ENCODE results near the gene DYNC1I1. TPM values are rescaled to one million over a fixed set of nuclear protein-coding genes. Genes with fewer than 3 reads are reported as not detected.

Gene DYNC1I1
- total and polyA plus RNA-seq, 2 of the 13 experiments (the other 11 are each of a cell fraction or from before 2014, with no cell fraction given), result not detected

- no peak for TF ChIP-seq TRIM24 (CRISPR knock-in tag; IDR thresholded peaks at IDR 0.05)
These were observed 33.6 kb downstream of the DYNC1I1 start (continued) for GRCh38 chr7:95805909-95806308.

GRCh38 chr7:95808396-95808795 is 36.0 kb downstream of the DYNC1I1 start:
- ATAC-seq (no peak), FAIRE-seq (no peak), DNase-seq (ENCODE audit: low spot score) (no peak)
- Histone ChIP-seq H2AFZ (ENCODE audit: low read length) (no peak overlapping the region), H3K4me1 (ENCODE audit: insufficient read depth, low read length) (no peaks in the 10 kb centered on the region), H3K79me2 (ENCODE audit: insufficient read depth, low read length) (no peaks in the 10 kb centered on the region), H3K4me3 (replicated peaks in 1 of 3; ENCODE audit: insufficient read depth in 1 of 3, low read depth in 2 of 3, low read length in 3 of 3) (no peak overlapping the region), H4K20me1 (ENCODE audit: insufficient read depth, low read length) (no peaks in the 10 kb centered on the region), H3K27me3 (ENCODE audit: control insufficient read depth in 1 of 2, insufficient read depth in 2 of 2, low read length in 2 of 2) (no peaks in the 10 kb centered on the region), H3K4me2 (ENCODE audit: low read depth, low read length) (no peak overlapping the region), H3K9ac (ENCODE audit: insufficient read depth, low read depth, low read length) (no peak overlapping the region), H3K9me3 (ENCODE audit: low read length) (no peaks in the 10 kb centered on the region), H3K36me3 (replicated peaks in 1 of 2; ENCODE audit: control insufficient read depth in 1 of 2, insufficient read depth in 2 of 2, low read length in 2 of 2) (no peaks in the 10 kb centered on the region), H3K27ac (ENCODE audit: extremely low read length, insufficient read depth, low read length) (no peak overlapping the region)
- in situ Hi-C loops (cut with HindIII; ENCODE audit: extremely low pct_ligation_motif_present, low pct_unique_long_range_greater_than_20kb) (no loop called here), intact Hi-C loops (cut with micrococcal nuclease; ENCODE audit: unreplicated experiment) (no loop called here)
- WGBS (ENCODE audit: low lambda C conversion rate), result 0% methylated on average over 2 of the region's 2 CpGs
- BruUV-seq (replicated peaks), result no TSS peak
- POLR2A ChIA-PET, result no interaction called here
- CTCF ChIA-PET (ENCODE audit: low intra/inter-chr PET ratio, low total read pairs), result no interaction called here
- no peak for TF ChIP-seq HDAC2 (CRISPR knock-in tag; IDR thresholded peaks at IDR 0.05)
- no peak for TF ChIP-seq ZBTB49 (CRISPR knock-in tag; IDR thresholded peaks at IDR 0.05; ENCODE audit: borderline replicate concordance)
- no peak for TF ChIP-seq RFX5 (IDR thresholded peaks at IDR 0.05; ENCODE audit: low read depth, low read length)
- no peak for TF ChIP-seq ZNF550 (CRISPR knock-in tag; IDR thresholded peaks at IDR 0.05; ENCODE audit: borderline replicate concordance)
- no peak for TF ChIP-seq NONO (IDR thresholded peaks at IDR 0.05)
- TF ChIP-seq NONO (CRISPR knock-in tag; conservative IDR thresholded peaks at IDR 0.05), result no peak
- TF ChIP-seq ZNF180 (CRISPR knock-in tag; IDR thresholded peaks at IDR 0.05; ENCODE audit: borderline replicate concordance, low read depth), result no peak
- TF ChIP-seq, protein P1, sequence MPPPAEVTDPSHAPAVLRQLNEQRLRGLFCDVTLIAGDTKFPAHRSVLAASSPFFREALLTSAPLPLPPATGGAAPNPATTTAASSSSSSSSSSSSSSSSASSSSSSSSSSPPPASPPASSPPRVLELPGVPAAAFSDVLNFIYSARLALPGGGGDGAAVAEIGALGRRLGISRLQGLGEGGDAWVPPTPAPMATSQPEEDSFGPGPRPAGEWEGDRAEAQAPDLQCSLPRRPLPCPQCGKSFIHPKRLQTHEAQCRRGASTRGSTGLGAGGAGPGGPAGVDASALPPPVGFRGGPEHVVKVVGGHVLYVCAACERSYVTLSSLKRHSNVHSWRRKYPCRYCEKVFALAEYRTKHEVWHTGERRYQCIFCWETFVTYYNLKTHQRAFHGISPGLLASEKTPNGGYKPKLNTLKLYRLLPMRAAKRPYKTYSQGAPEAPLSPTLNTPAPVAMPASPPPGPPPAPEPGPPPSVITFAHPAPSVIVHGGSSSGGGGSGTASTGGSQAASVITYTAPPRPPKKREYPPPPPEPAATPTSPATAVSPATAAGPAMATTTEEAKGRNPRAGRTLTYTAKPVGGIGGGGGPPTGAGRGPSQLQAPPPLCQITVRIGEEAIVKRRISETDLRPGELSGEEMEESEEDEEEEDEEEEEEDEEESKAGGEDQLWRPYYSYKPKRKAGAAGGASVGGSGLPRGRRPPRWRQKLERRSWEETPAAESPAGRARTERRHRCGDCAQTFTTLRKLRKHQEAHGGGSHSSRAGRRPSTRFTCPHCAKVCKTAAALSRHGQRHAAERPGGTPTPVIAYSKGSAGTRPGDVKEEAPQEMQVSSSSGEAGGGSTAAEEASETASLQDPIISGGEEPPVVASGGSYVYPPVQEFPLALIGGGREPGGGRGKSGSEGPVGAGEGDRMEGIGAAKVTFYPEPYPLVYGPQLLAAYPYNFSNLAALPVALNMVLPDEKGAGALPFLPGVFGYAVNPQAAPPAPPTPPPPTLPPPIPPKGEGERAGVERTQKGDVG (CRISPR knock-in tag; IDR thresholded peaks at IDR 0.05; ENCODE audit: borderline replicate concordance), result no peak
- no peak for TF ChIP-seq SMARCE1 (IDR thresholded peaks at IDR 0.05; ENCODE audit: borderline replicate concordance)
- TF ChIP-seq ZNF747 (CRISPR knock-in tag; IDR thresholded peaks at IDR 0.05; ENCODE audit: borderline replicate concordance), result no peak
- TF ChIP-seq ZNF704 (CRISPR knock-in tag; IDR thresholded peaks at IDR 0.05; ENCODE audit: borderline replicate concordance), result no peak
- TF ChIP-seq, protein P2, sequence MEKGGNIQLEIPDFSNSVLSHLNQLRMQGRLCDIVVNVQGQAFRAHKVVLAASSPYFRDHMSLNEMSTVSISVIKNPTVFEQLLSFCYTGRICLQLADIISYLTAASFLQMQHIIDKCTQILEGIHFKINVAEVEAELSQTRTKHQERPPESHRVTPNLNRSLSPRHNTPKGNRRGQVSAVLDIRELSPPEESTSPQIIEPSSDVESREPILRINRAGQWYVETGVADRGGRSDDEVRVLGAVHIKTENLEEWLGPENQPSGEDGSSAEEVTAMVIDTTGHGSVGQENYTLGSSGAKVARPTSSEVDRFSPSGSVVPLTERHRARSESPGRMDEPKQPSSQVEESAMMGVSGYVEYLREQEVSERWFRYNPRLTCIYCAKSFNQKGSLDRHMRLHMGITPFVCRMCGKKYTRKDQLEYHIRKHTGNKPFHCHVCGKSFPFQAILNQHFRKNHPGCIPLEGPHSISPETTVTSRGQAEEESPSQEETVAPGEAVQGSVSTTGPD (CRISPR knock-in tag; IDR thresholded peaks at IDR 0.05), result no peak

Data from HepG2 (cell line).